Measurements from ENCODE around the gene PANK1.

Gene PANK1
- long read RNA-seq, donor 1, full-length matches to known transcripts = 10 of 10 reads
- long read RNA-seq, donor 1, partial matches to known transcripts = 0 of 10 reads
- long read RNA-seq, donor 1, other reads (novel, unspliced or antisense) = 0 of 10 reads
- long read RNA-seq, donor 2, full-length matches to known transcripts = 6 of 6 reads
- long read RNA-seq, donor 2, partial matches to known transcripts = 0 of 6 reads
- long read RNA-seq, donor 2, other reads (novel, unspliced or antisense) = 0 of 6 reads
- long read RNA-seq, donor 3, full-length matches to known transcripts = 3 of 3 reads
- long read RNA-seq, donor 3, partial matches to known transcripts = 0 of 3 reads
- long read RNA-seq, donor 3, other reads (novel, unspliced or antisense) = 0 of 3 reads
- long read RNA-seq, donor 4, full-length matches to known transcripts = 6 of 6 reads
- long read RNA-seq, donor 4, partial matches to known transcripts = 0 of 6 reads
- long read RNA-seq, donor 4, other reads (novel, unspliced or antisense) = 0 of 6 reads
- long read RNA-seq, donor 5, full-length matches to known transcripts = 15 of 24 reads
- long read RNA-seq, donor 5, partial matches to known transcripts = 9 of 24 reads
- long read RNA-seq, donor 5, other reads (novel, unspliced or antisense) = 0 of 24 reads
- long read RNA-seq, donor 6, full-length matches to known transcripts = 4 of 4 reads
- long read RNA-seq, donor 6, partial matches to known transcripts = 0 of 4 reads
- long read RNA-seq, donor 6, other reads (novel, unspliced or antisense) = 0 of 4 reads
- long read RNA-seq, donor 7, full-length matches to known transcripts = 14 of 20 reads
- long read RNA-seq, donor 7, partial matches to known transcripts = 0 of 20 reads
- long read RNA-seq, donor 7, other reads (novel, unspliced or antisense) = 6 of 20 reads
- long read RNA-seq, donor 8, full-length matches to known transcripts = 13 of 13 reads
- long read RNA-seq, donor 8, partial matches to known transcripts = 0 of 13 reads
- long read RNA-seq, donor 8, other reads (novel, unspliced or antisense) = 0 of 13 reads

DNA sequence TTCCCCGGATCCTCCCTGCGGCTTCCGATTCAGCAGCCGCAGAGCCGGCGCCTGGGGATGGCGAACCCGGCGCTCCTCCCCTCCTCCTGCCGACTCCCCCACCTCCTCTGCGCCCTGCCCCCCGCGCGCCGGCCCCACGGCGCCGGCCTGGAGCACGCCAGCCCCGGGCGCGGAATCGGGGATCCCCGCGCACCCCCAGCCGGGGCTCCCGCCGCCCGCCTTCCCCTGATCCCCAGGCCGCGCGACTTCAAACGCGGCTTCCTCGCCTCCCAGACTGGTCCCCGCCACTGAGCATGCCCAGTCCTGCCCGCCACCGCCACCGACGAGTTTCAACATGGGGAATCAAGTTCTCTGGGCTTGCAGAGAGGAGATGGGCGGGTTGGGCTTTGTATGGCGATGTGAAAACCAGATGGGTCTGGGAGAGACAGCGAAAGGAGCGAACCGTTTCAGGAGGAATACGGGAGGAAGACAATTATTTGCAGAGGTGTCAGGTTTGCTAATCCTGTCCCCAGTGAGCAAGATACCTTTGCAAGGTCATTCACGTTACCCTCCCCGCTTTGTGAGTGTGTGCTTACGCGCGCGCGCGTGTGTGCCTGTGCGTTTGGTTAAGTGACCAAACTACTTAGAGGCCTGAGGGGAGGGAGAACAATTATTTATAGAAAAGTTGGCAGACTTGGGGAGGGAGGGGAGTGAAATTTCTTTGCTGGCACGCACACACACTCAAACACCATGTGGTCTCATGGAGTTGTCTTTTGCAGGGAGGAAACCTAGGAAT is at the start of gene PANK1:
Gene PANK1, minus strand, starts transcription at position 276 of the 775 bp plus-strand sequence. CDS start 351 bp downstream, outside the sequence.
- DNase-seq = peak; percentile 93

DNA sequence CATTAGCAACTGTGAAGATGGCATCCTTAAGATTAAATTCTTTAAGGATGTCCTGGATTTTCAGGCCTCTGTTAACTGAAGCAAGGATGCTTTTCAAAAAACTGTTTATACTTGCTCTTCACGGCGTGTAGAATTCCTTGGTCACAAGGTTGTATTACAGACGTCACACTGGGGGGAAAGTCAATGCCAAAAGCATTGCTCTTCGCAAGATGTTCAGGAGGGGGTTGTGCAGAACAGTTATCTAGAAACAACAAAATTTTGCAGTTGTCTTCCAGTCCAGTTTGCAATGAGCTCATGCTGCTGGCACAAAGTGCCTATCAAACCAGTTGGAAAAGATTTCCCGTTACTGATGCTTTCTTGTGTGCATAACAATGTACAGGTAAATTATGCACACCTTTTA is 48.1 kb upstream of the PANK1 start:
- DNase-seq = no peak

DNA sequence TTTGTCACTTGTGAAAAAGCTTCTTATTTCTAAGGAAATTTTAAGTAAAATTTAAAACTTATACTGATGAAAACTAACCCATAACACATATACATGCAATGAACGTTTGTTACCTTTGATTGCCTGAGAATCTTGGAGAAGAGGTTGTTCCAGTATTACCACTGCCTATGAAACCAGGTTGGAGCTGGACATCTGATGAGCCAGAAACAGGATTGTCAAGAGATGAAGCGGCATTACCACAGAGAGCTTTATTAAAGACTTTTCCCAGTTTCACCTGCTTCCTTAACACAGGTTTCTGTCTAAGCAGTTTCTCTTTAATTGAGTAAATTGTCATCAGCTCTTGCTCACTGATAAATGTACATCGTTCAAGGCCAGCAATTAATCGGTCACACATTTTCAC is 47.4 kb upstream of the PANK1 start:
- DNase-seq = no peak

DNA sequence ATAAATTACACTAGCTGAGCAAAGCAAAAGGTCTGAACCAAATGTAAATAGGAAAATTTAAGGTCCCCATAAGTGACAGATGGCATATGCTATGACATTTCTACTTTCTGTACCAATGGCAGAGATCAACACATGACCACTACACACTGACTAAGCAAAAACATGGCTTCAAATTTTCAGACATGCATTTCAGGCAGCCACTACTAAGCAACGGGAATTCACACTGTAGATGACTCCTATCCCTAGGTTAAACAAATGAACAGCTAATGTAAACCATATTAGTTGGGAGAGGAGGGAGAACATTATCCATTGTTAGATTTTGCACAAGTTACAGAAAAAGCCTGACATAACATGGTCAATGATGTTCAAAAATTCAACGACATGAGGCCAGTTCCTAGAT is 45.0 kb upstream of the PANK1 start:
- DNase-seq = no peak

DNA sequence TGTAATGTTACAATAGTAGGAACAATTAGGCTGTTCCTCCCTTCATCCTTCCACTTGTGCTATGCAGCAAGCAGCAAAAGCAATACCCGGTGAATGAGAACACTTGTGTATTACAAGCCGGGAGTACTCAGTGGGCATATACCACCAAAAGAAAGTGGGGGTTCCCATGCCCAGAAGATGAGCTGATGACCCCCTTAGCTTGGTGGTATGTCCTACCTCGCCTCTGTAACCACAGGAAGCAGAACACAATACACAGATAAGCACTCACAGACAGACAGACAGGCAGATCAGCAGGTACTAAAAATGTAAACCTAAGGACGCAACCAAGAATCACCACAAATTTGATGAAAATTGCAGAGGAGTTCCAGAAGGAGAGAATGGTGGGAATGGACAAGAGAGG is 40.9 kb upstream of the PANK1 start:
- DNase-seq = no peak

DNA sequence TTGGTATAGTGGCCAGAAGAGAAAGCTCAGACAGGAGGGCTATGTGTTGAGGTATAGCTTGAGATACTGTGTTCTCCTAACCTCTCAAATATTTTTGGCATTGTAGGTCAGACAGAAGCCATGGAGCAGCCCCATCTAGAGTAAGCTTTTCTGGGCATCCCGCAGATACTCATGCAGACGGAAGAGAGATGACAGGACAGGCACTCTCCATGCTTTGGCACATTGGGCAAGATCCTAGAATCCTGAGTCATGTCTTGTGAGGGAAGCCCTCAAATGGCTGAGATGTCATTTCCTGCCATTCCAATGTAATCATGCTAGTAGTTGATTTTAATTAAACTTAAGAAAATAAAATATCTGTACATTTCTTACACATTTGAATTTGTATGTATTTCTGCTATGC is 39.6 kb upstream of the PANK1 start:
- DNase-seq = no peak

DNA sequence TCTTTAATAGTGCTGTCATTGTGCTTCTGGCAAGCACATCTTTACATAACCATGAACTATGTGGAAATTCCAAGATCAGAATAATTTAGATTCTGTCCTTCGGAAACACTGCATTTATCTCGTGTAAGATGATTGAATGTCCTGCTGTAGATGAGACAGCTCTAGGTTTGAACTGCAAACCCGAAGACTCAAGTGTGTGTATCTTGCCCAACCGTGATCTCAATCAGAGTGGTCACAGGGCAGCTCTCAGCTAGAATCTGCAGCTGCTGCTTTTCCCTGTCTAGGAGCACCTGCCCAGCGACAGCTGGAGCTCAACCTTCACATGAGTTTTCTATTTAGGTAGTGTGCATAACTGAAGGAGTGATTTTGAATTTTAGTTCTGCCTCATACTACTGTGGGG is 38.8 kb upstream of the PANK1 start:
- DNase-seq = no peak

DNA sequence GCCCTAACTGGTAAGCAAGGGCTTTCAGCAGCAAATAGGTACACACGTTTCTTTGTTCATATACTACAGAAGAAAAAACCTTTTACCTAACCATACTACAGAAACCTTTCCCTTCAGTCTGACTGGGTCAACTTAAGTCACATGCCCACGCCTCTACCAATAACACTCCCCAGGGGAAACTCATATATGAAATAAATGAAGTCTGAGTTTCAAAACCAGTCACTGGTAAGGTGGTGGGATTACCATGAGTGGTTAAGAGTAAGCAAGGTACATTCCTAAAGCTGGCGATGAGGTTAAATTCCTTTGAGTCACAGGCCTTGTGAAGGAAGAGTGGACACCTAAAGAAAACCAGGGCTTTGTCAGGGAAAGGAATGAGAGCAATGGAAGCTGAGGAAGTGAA is 34.9 kb upstream of the PANK1 start:
- DNase-seq = no peak

DNA sequence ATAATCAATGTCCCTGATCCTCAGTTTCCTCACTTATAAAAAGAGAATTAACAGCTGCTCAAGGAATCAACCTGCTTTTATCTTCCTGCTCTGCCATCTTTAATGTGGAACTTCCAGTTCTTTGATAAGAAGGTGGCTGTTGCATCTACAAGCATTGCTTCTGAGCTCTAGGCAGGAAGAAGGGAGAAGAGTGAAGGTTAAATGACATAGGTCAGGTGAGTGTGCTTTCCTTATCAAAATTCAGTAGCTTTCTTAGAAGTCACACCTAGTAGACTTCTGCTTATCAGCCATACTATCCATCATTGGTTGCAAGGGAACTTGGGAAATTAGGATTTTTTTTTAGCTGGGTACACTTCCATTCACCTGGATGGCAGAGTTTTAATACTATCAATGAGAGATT is 32.3 kb upstream of the PANK1 start:
- no peak for DNase-seq

DNA sequence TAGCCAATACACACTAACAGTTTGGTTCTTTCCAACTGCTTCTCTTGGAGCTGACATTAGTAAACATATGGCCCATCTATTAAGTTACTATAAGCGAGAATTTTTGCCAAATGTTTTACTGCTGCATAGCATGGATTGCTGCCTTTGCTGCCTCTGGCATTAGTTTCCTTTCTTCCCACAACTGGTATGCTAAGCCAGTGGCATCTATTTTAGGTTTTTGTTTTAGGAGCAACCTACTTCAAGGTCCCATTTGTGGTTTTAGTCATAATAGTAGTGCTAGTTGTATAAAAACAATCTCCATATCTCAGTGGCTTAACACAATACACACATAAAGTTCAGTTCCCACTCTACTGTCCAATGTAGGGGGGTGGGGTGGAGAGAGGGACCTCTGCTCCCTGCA is 25.9 kb upstream of the PANK1 start:
- DNase-seq = no peak

DNA sequence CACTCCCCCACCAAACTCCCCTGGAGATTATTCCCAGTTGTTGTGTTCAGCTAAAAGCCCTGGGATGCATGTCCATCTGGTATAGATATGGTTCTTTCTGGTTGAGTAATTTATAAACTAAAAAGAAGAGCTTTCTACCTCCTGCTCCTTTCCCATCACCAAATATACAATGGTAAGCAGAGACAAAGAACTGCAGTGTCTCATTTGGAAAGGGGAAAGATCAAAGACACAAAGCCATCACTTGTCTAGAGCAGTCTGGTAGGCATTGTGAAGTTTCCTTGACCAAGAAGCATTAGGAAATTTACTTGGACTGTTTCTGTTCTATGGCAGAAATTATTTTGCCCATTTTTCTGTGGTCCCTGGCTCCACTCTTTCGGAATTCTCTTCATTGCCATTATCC is 24.9 kb upstream of the PANK1 start:
- no peak for DNase-seq

DNA sequence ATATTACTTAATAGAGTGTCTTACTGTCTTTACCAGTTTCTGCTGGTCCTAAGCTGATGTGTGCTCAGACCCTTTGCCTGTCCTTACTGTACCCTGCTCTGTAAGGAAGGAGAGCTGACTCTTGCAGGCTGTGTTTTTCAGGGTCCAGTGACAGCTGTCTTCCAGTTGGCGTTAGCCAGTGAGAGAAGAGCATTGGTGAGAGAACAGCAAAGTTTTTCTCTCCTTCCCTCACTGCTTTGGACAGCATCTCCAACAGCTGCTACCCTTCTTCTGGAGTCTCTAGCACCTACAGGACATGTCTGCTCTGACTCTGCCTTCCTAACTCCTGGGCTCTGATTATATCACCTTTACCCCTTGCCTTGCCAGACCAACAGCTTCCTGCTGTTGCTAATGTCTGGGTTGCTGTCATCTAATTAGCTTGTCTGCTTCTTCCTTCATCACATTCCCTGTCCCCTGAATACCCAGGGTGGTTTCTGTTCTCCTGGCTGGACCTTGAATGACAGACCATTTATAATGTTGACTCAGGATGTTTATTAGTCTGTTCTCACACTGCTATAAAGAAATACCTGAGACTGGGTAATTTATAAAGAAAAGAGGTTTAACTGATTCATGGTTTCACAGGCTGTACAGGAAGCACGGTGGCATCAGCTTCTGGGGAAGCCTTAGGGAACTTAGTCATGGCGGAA is 23.5 kb upstream of the PANK1 start:
- DNase-seq = no peak

DNA sequence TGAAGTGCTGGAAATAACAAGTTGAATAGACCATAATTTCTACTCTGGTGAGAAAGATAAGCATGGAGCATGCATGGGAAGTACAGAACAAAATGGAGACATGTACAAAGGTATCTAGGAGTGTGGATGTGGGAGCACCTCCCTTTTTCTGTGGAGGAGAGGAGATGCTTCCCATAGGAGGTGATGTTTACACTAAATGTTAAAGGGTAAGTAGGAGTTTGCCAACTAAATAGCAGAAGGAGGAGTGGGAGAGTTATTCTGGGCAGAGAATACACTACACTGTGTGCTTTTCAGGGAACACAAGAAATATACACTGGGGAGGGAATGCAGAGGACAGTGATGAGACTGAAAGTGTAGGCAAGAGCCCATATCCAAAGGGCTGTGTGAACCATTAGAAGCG is 21.1 kb upstream of the PANK1 start:
- DNase-seq = no peak

DNA sequence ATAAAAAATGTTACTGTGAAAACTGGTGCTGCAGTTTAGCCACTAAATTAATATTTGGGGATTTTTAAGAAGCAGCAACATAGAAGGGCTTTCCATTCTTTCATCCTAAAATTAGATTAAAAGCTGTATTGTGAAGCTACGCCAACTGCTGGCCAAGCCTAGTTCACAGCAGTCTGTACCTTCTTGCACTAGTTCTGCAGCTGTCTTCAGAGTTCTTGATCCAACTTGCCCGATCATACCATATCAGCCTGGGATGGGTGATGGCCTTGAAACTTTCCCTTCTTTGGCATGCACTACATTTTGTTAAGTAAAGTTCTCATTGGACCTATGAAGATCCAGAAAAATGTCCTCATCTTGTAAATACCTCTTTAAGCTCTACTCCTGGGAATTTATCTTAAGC is 20.3 kb upstream of the PANK1 start:
- no peak for DNase-seq

DNA sequence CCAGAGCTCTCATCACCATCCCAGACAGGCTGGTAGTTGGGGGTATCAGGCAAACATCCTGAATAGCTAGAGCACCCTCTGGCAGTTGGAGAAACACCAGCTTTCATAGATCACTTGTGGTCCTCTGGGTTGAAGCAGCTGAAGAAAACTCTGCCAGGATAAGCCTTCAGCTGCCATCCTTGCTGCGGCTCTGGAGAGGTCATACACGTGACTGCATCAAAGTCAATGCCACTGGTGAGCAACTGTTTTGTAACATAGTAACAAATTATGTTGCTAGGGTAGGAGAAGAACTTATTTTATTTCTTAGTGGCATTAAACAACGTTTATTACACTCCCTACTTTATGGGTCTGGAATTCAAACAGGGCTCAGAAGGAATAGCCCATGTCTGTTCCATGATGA is 19.2 kb upstream of the PANK1 start:
- DNase-seq = no peak

DNA sequence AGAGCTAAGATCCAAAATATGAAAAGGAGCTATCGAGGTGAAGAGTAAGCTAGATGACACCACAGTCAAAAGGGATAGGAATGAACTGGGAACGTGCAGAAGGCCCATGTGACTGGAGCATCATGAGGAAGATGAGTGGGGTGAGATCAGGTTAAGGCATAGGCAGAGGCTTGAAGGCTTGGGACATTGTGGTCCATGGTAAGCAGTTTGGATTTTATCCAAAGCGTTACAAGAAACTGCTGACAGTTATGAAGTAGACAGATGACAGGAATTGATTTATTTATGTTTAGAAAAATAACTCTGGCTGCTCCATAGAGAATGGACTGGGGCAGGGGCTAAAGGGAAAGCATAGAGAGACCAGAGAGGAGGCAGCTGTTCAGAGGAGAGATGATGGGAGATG is 18.1 kb upstream of the PANK1 start:
- DNase-seq = no peak

DNA sequence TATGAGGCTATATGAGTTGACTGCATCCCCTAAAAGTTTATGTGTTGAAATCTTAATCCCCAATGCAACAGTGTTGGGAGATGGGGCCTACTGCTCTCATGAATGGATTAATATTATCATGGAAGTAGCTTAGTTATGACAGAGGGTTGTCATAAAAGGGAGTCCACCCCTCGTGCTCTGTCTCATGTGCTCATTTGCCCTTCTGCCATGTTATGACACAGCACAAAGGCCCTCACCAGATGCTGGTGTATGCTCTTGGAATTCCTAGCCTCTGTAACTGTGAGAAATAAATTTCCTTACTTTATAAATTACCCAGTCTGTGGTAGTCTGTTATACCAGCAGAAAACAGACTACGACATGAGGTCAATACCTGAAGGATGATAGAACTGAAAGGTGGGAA is 17.6 kb upstream of the PANK1 start:
- DNase-seq = no peak

DNA sequence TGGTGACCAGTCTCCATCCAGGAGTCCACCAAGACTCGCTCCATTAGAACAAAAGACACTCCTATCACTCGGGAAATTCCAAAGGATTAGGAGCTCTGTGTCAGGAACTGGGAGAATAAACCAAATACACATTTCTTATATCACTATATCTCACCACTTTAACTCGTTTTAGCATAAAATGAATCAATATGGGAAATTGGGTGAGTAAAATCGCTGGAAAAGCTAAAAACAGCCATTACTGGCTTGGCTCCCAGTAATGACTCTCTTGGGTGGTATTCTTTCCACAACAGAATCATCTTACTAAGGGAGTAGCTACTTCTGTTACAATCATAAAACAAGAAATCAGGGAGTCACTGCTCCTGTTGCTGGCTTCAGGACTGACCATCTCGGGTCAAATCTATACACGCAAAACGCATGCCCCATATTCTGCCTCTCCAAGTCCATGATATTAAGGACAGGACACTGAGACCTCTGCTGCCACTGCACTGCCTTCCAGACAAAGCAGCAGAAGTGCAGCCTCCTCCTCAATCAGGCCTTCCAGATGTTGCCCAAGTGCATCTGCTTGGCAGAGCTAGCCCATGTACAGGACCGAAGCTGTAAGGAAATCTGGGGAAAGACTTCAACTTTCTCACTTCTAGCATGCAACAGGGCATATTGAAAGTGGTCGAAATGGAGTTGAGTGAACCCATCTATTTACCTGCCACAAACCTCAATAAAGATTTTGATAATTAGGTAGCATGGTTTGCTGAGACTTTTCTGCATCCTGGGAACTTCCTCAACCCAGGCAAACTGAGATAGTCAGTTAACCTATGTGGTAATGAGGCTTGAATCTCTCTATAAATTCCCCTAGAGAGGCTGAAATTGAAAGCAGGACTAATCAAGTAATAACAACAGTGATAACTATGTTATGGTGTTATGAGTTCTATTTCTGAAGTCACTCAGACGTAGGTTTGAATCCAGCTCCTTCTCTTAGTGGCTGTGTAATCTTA is 14.4 kb upstream of the PANK1 start:
- DNase-seq = no peak

DNA sequence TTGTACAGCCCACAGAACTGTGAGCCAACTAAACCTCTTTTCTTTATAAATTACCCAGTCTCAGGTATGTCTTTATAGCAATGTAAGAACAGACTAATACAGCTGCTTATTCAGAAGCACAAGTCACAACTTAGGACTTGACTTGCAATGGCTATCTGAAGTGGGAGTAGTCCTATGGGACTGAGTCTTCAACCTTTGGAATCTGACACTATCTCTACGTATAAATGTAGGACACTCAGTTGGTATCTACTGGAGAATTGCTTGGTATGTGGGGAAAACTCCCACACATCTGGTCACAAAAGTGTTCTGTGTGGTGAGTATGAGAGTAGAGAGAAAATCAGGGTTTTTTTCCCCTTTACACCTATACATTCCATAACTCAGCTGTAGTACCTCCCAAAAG is 12.3 kb upstream of the PANK1 start:
- no peak for DNase-seq

DNA sequence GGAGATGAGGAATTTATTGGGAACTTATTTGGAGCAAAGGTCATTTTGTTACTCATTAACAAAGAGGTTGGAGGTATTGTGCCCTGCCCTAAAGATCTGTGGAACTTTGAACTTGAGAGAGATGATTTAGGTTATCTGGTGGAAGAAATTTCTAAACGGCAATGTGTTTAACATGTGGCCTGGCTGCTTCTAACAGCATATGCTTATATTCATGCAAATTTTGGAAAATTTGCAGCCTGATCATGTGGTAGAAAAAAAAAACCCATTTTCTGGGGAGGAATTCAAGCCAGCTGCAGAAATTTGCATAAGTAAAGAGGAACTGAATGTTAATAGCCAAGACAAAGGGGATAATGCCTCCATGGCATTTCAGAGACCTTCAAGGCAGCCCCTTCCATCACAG is 10.7 kb upstream of the PANK1 start:
- DNase-seq = no peak

DNA sequence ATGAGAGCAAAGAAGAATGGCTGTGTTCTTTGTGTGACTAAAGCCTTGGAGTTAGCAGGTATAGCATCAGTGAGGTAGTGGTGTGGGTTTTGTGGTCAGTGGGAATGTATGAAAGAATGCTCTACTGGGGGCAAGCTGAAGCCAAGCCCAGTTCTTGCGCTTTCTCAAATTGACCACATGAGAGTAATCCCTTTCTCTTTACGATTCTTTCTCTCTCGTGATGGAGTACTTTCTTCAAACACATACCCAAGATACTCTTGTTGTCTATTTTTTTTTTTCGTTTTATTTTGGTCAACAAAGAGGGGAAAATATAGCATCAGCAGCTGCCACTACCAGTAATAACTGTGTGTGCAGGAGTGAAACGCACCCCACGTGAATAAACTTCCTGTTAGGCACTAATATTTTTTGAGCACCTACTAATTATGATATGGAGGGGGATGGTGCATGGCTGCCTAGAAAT is 8.4 kb upstream of the PANK1 start:
- no peak for DNase-seq
